GM18499 (cell line): ENCODE data around the gene PRKCA.
"Not testable (repeated sequence)": the region's sequence is repeated elsewhere in the genome, so short reads cannot be mapped to it uniquely, and the experiment has no call there.

Experiments used
- ATAC-seq: cut with Tn5 transposase; IDR thresholded peaks from one replicate; pipeline ENCODE4 v1.9.1; 2021; ENCODE audit warnings: moderate number of reproducible peaks; ENCODE audit not compliant: insufficient read depth, unreplicated experiment

Gene PRKCA

DNA sequence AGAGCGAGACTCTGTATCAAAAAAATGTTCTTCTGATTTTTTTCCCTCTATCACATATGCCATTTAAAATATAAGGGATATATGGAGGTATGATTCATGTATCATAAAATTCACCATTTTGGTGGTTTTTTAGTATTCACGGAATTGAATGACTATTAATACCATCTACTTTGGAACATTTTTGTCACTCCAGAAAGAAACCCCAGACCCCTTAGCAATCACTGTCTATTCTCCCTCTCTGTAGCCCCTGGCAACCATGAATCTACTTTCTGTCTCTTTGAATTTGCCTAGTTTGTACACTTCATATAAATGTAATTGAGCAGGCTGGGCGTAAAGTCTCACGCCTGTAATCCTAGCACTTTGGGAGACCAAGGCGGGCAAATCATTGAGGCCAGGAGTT is 75.9 kb downstream of the PRKCA start:
- no peak for ATAC-seq

- no peak for ATAC-seq
Measured at GRCh38 chr17:66379544-66379943, 77.1 kb downstream of the PRKCA start.

DNA sequence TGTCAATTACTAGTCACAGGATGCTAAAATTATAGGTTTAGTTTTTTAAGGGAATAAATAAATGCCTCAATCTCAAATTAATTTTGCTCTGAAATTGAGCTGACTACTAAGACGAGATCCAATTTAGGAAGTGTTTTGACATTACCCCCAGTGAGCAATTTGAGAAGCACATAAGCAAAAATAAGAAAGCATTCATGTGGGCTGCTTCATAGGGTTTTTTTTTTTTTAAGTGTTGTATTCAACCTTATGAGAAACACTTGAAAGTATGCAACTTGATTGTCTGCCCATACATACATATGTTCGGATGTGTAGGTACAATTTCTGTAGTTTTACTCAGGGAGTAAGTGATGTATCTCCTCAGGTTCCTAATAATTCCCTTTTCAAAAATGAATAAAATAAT is 77.6 kb downstream of the PRKCA start:
- no peak for ATAC-seq

DNA sequence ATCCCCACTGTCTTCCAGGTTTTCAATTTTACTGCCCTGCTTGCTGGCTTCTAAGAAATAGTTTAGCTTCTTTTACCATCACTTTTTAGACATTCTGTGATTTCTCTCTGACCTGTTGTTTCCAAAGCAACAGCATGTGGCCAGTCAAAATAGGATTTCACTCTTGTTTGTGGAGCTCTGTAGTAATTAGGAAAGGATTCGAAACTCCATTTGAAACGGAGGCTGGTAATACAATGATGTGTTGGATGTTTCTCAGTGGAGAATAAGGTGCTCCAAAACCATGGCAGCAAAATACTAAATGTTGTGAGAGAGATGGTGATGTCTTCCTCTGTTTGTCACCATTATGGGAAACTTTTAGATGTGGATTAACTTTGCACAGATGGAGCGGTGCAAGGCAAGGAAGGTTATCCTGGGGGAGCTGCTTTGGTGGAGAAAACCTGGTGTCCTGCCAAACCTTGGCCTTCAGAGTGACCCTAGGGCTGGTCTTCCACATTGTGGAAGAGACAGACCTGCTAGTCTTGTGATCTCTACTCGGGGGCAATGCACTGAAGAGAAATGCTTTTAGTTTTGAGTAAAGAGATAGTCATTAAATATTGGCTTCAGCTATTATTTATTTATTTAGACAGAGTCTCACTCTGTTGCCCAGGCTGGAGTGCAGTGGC is 79.4 kb downstream of the PRKCA start:
- ATAC-seq = no peak

DNA sequence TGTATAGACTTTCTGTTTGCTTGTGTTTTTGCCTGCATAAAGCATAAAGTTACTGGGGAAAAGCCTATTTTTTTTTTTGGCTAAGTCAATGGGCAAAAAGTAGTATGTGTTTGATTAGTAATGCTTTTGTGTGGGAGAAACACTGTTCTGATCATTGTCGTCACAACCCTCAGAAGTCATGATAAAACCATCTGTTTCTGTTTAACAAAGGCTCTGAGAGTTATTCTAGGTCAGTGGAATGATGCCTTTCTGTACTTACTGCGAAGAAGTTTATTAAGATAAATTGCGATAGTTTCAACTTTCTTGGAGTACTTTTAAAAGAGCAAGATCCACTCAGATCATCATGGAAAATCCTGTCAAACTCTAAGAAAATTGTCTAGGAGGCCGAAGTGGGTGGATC is 80.9 kb downstream of the PRKCA start:
- ATAC-seq = no peak

DNA sequence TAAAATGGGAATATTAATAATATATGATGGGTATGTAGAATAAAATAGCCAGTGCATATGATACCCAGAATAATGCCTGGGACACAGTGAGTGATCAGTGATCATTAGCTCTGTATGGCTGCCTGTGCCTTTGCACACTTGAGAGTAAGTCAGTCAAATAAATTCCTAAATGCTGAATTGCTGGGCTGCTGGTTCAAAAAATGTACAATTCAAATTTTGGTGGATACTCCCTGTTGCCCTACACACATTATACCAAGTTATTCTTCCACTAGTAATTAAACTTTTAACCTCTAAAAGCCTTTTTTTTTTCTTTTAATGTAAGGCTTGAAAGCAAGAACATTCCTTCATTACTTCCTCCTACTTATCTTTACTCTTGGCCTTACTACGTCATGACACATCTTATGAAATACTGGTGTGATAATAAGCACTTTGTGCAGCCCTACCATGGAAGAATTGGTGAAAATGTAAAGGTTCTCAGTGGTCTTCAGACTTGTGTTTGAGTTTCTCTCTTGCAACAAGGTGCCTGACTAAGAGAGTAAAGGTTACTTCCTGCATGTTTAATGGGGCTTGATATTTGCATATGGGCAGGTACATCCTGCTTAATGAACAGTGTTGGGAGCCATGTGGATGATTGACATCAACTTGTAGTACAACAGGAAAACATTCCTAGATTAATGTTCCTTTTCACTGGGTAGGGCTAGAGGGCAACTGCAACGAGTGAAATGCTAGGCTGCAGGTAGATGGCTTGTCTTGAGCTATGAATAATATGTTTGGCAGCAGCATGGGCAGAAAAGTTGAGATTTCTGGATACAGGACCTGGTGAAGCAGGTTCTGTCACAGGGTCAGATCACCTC is 84.3 kb downstream of the PRKCA start:
- ATAC-seq = no peak

GRCh38 chr17:66387392-66387981 is 85.1 kb downstream of the PRKCA start:
- no peak for ATAC-seq

- no peak for ATAC-seq
Measured at GRCh38 chr17:66392783-66393437, 90.5 kb downstream of the PRKCA start.

- no peak for ATAC-seq
Measured at GRCh38 chr17:66395961-66396360, 93.5 kb downstream of the PRKCA start.

GRCh38 chr17:66397486-66397885 is 95.1 kb downstream of the PRKCA start:
- no peak for ATAC-seq

GRCh38 chr17:66398059-66398458 is 95.6 kb downstream of the PRKCA start:
- no peak for ATAC-seq

DNA sequence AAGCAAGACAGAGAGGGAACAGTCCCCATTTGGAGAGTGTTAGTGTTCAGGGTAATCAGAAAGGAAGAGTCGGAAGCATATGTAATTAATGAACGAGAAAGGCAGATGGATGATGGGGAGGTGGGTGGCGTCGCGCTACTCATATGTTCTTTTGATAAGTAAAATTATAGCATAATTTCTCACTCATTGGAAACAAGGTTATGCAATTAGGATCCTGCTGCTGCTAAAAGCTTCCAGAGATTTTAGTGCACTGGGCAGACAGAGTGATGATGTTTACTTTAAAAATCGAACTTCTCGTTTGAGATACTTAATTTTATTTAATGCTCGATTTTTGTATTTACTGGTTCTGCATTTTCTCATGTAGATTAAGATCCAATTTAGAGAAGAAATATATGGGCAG is 96.2 kb downstream of the PRKCA start:
- ATAC-seq = no peak

DNA sequence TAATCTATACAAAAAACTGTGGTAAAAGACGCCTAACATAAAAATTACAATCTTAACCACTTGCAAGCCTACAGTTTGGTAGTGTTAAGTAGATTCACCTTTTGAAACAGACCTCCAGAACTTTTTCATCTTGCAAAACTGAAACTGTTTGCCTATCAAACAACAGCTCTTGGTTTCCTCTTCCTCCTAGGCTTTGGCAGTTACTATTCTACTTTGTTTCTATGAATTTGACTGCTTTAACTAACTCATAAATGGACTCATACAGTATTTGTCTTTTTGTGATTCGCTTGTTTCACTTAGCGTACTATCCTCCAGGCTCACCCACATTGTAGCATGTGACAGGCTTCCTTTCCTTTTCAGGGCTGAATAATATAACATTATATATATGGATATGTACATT is 97.0 kb downstream of the PRKCA start:
- no peak for ATAC-seq

DNA sequence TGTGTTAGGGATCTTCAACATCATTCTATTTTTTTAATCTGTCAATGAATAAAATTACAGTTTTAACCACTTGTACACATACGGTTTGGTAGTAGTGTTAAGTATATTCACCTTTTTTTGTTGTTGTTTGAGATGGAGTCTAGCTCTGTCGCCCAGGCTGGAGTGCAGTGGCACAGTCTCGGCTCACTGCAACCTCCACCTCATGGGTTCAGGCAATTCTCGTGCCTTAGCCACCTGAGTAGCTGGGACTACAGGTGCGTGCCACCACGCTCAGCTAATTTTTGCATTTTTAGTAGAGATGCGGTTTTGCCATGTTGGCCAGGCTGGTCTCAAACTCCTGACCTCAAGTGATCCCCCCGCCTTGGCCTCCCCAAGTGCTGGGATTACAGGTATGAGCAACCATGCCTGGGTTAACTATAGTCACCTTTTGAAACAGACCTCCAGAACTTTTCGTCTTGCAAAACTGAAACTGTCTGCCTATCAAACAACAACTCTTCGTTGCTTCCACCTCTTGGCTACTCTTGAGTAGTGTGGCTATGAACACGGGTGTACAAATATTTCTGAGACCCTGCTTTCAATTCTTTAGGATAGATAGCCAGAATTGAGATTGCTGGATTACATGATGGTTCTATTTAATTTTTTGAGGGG is 97.8 kb downstream of the PRKCA start:
- ATAC-seq = not testable (repeated sequence)

GRCh38 chr17:66400698-66401097 is 98.3 kb downstream of the PRKCA start:
- ATAC-seq = no peak

DNA sequence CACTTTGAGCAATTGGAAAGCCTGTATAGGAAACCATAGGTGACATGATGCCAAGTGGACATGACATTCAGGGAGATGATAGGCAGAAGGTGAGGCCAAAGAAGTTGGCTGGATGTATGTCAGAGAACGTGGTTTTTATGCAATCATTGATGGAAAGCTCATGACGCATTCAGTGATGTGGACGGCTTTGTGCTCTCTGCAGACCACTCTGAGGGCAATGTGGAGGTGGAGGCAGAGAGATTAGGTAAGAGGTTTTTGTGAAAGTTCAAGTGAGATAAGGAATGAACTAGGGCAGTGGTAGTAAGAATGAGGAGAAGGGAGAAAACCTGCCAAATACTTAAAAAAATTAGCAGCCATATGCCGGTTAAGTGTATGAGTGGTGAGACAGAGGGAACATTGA is 99.0 kb downstream of the PRKCA start:
- no peak for ATAC-seq

DNA sequence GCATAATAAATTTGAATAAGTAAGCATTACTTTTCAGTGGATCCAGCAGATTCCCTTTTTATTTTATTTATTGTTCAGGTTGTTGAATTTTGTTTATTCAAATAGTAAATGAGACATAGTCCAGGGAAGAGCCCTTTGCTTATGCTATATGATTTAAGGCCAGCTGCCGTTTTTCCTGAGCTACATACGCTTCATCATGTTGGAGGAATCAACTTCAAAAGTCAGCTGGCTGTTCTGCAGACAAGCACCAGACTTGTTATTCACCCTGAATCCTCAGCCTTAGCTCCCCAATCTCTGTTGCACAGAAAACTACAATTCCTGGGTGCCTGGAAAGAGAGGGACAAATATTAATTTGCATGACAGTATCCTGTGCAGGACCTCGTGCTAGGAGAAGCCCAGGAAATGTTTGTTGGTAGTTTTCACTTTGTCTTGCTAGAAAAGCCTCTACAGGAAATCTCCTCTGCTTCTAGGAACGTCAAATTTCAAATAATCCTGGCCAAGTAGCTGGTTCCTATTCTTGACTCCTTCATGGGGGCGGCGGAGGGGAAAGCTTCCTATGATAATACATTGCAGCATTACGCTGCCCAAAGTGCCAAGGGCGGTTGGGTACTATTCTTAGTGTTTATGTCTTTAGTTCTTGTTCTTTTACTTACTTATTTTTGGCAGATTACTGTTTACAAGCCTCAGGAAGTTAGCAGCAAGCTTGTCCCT is 101.6 kb downstream of the PRKCA start:
- no peak for ATAC-seq

DNA sequence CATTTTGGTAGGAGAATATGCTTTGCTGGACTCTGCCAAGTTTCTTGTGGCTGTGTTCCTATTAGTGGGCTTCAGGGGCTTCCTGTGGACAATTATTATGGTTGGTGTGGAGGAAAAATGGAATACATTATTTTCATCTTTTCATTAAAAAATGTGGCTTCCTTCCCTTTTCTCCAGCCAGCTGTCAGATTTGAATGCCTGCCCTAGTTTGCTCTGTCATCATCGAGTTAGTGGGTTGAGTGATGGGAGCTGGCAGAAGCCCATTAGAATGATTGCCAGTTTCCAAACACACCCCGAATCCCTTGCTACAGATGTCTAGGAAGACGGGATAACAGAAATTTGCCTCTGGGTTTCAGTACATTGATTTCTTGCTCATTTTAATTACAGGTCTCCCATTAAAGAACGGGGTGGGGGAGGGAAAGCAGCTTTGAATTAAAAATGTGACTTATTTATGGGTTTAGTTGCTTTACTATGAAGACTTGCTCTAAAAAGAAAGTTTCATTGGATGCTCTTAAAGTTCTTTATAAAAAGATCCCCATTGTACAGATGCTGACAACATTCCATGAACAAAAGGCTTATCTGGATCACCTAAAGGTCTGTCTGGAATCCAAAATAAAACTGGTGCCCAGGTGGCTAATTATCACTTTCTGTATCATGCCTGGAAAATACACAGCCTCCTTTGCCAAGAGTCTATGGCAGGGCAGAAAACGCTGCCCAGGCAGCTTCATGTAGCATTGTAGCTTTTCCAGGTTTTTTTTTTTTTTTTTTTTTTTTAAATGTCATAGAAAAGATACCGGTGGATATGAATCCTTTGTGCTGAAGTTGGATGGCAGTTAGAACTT is 103.6 kb downstream of the PRKCA start:
- ATAC-seq = no peak
